ENCODE results near the gene FXYD2. TPM values are rescaled to one million over a fixed set of nuclear protein-coding genes. Genes with fewer than 3 reads are reported as not detected.
A peak's percentile ranks its signal among the peaks of the same experiment; 100 is the strongest.

Gene FXYD2
- total RNA-seq, 2 experiments from 2014 or later: 28.0 to 31.2 TPM

DNA sequence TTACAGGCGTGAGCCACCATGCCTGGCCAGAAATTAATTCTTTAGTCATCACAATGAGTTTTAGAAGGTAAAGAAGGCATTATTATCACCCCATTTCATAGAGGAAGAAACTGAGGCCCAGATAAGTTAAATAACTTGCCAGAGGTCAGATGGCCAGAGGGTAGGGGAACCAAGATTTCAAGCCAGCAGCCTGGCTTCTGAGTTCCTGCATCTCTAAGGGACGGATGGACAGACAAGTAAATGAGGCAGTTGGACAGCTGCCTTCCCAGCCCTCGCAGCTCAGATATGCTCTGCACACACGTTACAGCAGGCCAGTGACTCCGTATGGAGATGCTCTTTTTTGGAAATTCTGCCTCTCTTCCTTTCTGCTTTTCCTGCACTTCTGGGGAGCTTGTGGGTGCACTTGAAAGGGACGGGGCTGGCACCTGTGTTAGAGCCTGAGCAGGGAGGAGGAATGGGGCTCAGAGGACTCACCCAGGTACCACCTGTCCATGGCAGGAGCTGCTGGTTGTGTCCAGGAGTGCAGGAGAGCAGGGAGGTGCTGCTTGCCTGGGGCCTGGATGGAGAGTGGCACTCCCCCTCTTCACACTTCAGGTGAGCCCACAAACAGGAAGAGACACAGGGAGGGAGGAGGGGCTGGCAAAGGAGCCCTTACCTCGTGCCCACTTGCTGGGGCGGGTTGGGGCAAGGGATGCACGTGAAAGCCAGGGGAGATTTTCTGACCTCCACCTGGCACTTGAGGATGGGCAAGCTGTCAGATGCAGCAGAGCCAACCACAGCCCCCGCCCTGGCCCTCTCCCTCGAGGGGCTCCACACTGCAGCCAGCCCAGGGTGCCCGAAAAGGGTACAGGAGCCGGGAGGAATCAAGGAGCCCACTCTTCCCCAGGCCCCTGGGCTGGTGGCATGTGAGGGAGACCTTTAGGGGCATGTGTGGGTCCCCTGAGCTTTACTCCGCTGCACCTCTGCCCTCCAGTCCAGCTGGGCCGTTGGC is 3.3 kb upstream of the FXYD2 start:
- Mint-ChIP-seq H3K27me3 (no peaks in the 10 kb centered on the region), H3K9me3 (no peaks in the 10 kb centered on the region), H3K4me3 (peak overlapping the region; percentile 73), H3K4me1 (peaks cover 65% of the 10 kb centered on the region), H3K36me3 (no peaks in the 10 kb centered on the region), H3K27ac (peak overlapping the region; percentile 94)
- ATAC-seq (ENCODE audit: low read depth) (peak; percentile 1), DNase-seq (peak; percentile 58)
- POLR2A ChIA-PET: interaction anchor here (0.8 to 2.0 kb wide), 8 partner anchors 10 to 224 kb away, joined by 3 to 10 read pairs (median 5); partner anchors contain the start of gene IL10RA

DNA sequence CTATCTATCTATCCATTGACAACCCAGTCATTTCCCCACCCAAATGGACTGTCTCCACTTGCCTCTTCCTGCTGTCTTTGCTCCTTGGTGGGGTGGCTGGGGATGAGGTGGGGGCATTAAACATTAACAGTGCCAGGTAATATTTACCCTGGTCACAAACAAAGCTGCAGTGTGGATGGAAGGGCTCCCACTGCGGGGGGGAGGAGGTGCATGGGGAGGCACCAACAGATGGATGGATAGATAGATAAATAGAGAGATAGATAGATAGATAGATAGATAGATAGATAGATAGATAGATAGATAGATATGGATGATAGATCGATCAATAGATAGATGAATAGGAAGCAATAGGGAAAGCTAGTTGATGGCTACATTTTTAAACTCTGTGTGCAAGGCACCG is 2.3 kb upstream of the FXYD2 start:
- peaks cover 66% of the 10 kb centered on the region for H3K4me1 Mint-ChIP-seq
- DNase-seq (no peak), ATAC-seq (ENCODE audit: low read depth) (no peak)
- H3K9me3 Mint-ChIP-seq: no peaks in the 10 kb centered on the region
- no peak overlapping the region for H3K27ac Mint-ChIP-seq
- H3K27me3 Mint-ChIP-seq: no peaks in the 10 kb centered on the region
- H3K36me3 Mint-ChIP-seq: no peaks in the 10 kb centered on the region
- POLR2A ChIA-PET: interaction anchor here (1.0 kb wide), 1 partner anchor 11 kb away, joined by 3 read pairs; no protein-coding TSS in a partner anchor
- H3K4me3 Mint-ChIP-seq: peak overlapping the region; percentile 1

DNA sequence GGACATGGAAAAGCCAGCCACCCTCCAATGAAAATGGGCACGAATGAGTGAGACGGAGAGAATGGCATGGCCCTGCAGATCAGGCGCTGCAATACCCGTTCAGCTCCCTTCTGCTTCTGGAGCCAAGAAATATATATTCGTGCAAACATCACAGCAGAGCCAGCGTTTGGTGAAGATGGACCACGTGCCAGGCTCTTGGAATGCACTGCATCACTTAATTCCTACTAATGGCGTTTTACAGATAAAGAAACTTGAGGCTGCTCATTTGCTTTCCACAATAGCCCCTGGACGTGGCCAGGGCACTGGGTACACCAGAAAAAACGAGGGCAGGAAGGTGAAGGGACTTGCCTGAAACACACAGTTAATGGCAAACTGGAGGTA is 1.6 kb upstream of the FXYD2 start:
- H3K4me3 Mint-ChIP-seq: no peak overlapping the region
- ATAC-seq (ENCODE audit: low read depth): no peak

DNA sequence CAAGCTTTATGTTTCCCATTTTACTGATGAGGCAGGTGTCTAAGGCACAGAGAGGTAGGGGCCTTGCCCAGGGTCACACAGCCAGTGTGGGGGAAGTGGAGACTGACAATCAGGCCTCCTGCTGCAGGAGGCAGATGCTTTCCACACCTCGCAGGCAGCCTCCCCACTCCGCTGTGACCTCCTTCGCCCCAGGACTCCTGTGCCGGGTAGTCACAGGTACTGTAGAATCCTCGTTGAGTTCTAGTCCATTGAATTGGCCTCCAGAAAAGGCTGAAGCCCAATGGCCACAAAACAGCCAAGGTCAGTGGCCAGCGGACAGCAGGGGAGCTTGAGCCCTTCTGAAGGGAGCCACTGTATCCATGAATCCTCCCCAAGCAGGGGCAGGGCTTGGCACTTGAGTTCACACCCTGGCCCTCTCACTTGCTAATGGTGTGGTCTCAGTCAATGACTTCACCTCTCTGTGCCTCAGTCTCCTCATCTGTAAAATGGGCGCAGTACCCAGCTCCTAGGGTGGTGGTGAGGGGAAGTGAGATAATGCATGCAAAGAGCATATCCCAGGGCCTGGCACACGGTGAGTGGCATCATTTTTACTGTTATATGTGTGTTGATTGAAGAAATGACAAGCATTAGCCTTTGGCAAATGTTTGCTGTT is 1.1 kb upstream of the FXYD2 start:
- DNase-seq: no peak
- no peak for ATAC-seq (ENCODE audit: low read depth)
- H3K36me3 Mint-ChIP-seq: no peaks in the 10 kb centered on the region
- peak overlapping the region; percentile 88 for H3K27ac Mint-ChIP-seq
- POLR2A ChIA-PET: interaction anchor here (1.0 to 3.6 kb wide), 8 partner anchors 8 to 177 kb away, joined by 3 to 32 read pairs (median 7); partner anchors contain the start of gene IL10RA
- peaks cover 60% of the 10 kb centered on the region for H3K4me1 Mint-ChIP-seq
- no peak overlapping the region for H3K4me3 Mint-ChIP-seq
- H3K27me3 Mint-ChIP-seq: no peaks in the 10 kb centered on the region
- H3K9me3 Mint-ChIP-seq: no peaks in the 10 kb centered on the region

More for the DNA sequence above, 1.6 kb upstream of the FXYD2 start:
- H3K4me1 Mint-ChIP-seq: peaks cover 65% of the 10 kb centered on the region
- H3K27ac Mint-ChIP-seq: peak overlapping the region; percentile 61
- H3K27me3 Mint-ChIP-seq: no peaks in the 10 kb centered on the region
- H3K36me3 Mint-ChIP-seq: no peaks in the 10 kb centered on the region
- H3K9me3 Mint-ChIP-seq: no peaks in the 10 kb centered on the region
- DNase-seq: no peak
- POLR2A ChIA-PET: interaction anchor here (1.0 kb wide), 1 partner anchor 11 kb away, joined by 3 read pairs; no protein-coding TSS in a partner anchor

DNA sequence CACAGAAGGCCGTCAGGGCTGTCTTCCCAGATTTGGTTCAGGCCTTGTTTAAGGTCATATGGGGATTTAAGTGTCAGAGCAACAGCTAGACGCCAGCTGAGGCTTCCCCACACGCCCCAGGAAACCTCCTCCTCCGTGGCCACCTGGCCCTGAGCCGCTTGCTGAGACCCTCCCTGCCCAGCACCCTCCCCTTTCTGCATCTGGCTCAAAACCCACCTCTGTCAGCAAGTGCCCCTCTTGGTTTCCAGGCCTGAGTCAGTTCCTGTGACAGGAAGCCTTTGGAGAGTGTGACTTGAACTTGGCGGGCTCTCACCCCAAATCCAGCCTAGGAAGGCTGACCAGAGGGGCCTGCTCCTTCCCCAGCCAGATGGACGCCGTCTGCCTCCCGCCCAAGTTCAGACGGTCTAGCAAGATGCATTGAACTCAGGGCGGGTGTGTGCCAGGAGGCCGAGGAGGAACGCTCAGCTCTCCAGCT is 561 bp downstream of the FXYD2 start:
- H3K36me3 Mint-ChIP-seq: no peaks in the 10 kb centered on the region
- peak overlapping the region; percentile 59 for H3K4me3 Mint-ChIP-seq
- H3K4me1 Mint-ChIP-seq: peaks cover 52% of the 10 kb centered on the region
- POLR2A ChIA-PET: interaction anchor here (0.7 to 3.6 kb wide), 18 partner anchors 8 to 529 kb away, joined by 3 to 32 read pairs (median 4); partner anchors contain the start of gene IL10RA
- no peaks in the 10 kb centered on the region for H3K27me3 Mint-ChIP-seq
- DNase-seq: peak; percentile 65
- H3K27ac Mint-ChIP-seq: peak overlapping the region; percentile 88
- ATAC-seq (ENCODE audit: low read depth): peak; percentile 2
- H3K9me3 Mint-ChIP-seq: no peaks in the 10 kb centered on the region

DNA sequence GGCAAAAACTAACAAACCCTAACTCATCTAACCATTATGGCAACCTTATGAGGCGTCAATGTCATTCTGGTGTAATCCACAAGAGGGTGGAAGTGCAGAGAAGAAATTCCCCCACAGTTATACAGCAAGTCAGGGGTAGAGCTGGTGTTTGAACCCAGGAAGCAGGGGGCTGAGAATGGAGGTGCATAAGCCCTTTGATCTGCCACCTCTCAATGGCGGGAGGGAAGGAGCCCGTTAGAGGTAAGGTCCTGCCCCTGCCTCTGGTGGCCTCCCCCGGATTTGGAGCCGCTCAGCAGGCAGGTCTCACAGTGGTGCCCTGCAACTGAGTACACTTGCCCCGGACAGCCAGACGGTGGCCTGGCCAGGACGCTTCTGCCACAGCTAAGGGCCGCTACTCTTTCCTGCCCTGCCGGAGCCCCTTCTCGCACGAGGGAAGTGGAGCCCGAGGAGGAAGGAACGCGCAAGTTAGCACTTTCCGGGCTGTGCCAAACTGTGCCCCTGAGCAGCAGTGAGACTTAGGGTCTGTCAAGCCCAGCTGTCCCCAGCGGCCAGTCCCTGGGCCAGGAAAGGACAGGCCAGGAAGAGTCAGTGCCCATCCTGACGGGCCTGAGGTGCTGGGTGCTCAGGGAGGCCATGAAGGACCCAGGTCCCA is 1.1 kb downstream of the FXYD2 start:
- Mint-ChIP-seq H3K9me3 (no peaks in the 10 kb centered on the region), H3K4me1 (peaks cover 50% of the 10 kb centered on the region), H3K27me3 (no peaks in the 10 kb centered on the region), H3K36me3 (no peaks in the 10 kb centered on the region), H3K4me3 (peak overlapping the region; percentile 59), H3K27ac (peak overlapping the region; percentile 88)
- POLR2A ChIA-PET: interaction anchor here (0.7 to 3.6 kb wide), 19 partner anchors 14 to 530 kb away, joined by 3 to 32 read pairs (median 4); partner anchors contain the start of gene IL10RA
- peak; percentile 69 for DNase-seq
- ATAC-seq (ENCODE audit: low read depth): peak; percentile 81

DNA sequence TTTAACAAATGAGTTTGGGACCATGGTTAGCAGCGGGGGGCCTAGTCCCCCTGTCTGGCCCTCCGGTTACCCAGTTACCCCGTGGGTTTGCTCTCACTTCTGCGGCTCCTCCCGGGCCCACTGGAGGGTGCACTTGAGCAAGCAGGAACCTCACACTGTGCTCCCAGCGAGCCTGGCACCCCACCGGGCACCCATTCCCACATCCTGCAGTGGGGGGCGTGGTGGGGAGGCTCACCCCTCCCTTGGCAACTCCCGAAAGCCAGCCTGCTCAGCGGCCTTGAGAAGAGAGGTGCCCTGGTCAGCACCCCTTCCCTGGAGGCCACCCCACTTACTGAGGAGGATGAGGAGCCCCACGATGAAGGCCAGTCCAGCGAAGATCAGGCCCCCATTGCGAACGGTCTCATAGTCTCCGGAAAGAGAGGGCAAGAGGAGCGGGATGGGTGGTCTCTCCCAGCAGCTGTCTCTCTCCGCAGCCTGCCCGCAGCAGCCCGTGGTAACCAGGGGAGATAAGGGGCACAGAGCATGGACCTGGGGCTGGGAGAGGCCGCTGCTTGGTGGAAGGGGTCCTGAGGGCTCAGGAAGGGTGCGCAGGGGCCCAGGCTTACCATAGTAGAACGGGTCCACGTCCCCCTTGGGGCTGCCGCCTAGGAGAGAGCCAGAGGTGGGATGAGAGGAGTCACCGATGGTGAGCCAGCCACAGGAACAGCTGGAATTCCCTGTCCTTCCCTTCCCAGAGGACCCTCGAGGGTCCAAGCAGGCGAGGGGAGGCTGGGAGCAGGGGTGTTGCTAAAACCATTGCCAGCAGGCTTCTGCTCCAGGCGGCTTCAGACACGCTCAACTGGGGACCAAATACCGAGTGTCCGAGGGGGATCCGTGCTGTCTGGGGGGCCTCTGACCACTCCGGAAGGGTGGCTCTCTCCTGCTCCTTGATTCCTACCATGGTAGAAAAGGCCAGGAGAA is 2.2 kb downstream of the FXYD2 start:
- Mint-ChIP-seq H3K4me1 (peaks cover 53% of the 10 kb centered on the region), H3K4me3 (peak overlapping the region; percentile 59), H3K9me3 (no peaks in the 10 kb centered on the region), H3K36me3 (no peaks in the 10 kb centered on the region), H3K27me3 (no peaks in the 10 kb centered on the region), H3K27ac (peak overlapping the region; percentile 88)
- ATAC-seq (ENCODE audit: low read depth) (peak; percentile 25), DNase-seq (peak; percentile 76)
- POLR2A ChIA-PET: interaction anchor here (0.5 to 3.6 kb wide), 12 partner anchors 13 to 233 kb away, joined by 3 to 32 read pairs (median 7); partner anchors contain the start of gene IL10RA

DNA sequence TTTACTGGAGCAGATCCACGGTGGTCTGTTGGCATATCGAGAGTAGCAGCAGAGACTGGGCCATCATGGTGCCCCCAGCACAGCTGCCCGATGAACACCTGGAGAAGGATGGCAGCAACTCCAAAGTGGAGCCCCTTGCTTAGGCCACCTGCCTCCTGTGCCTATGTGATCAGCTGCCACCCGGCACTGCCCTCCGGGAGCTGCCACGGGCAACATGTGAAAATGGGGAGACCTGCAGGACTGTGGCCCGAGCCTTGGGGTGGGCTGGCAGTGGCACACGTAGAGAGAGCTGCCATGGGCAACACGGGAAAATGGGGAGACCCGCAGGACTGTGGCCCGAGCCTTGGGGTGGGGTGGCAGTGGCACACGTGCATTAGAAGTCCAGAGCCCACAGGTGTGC is 3.1 kb downstream of the FXYD2 start:
- no peak overlapping the region for H3K4me3 Mint-ChIP-seq
- ATAC-seq (ENCODE audit: low read depth): no peak
- H3K36me3 Mint-ChIP-seq: no peaks in the 10 kb centered on the region
- DNase-seq: peak; percentile 37
- no peaks in the 10 kb centered on the region for H3K9me3 Mint-ChIP-seq
- H3K4me1 Mint-ChIP-seq: peaks cover 52% of the 10 kb centered on the region
- H3K27ac Mint-ChIP-seq: no peak overlapping the region
- POLR2A ChIA-PET: no interaction called here
- H3K27me3 Mint-ChIP-seq: no peaks in the 10 kb centered on the region

DNA sequence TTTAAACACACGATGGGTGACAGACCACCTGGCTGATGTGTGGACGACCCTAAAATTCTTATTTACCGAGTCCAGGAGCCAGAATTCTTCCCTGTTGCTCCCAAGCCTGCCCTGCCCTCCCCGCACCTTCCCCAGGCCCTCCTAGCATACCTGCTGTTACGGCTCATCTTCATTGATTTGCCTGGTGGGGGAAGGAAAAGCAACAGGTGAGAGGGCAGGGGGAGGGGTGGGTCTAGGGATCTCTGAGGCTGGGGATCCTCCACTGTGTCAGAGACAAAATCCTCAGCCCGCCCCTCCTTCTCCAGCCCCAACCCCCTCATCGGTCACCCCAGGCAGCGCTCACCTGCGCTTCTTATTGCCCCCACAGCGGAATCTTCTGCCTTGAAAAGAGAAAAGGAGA is 4.0 kb downstream of the FXYD2 start:
- ATAC-seq (ENCODE audit: low read depth) (no peak), DNase-seq (no peak)
- H3K4me1 Mint-ChIP-seq: peaks cover 56% of the 10 kb centered on the region
- H3K36me3 Mint-ChIP-seq: no peaks in the 10 kb centered on the region
- H3K27ac Mint-ChIP-seq: no peak overlapping the region
- H3K4me3 Mint-ChIP-seq: no peak overlapping the region
- no peaks in the 10 kb centered on the region for H3K27me3 Mint-ChIP-seq
- no peaks in the 10 kb centered on the region for H3K9me3 Mint-ChIP-seq
- POLR2A ChIA-PET: no interaction called here

DNA sequence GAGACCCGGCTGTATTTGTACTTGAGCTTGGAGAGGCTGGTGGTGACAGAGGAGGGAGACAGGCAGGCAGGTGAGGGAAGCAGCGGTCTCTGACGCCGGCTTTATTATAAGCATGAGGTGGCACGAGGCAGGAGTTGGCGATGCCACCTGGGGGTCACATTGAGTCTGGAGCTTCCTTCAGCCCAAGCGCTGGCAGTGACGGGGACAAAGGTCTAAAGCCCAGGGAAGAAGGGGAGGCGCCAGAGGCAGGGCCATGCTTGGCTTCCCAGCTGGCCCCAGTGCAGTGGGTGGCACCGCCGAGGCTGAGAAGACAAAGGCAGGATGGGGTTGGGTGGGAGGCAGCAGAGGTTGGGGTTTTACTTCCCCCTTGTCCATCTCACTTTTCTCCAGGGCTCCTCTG is 4.5 kb downstream of the FXYD2 start:
- POLR2A ChIA-PET: no interaction called here
- Mint-ChIP-seq H3K4me1 (peaks cover 59% of the 10 kb centered on the region), H3K9me3 (no peaks in the 10 kb centered on the region), H3K36me3 (no peaks in the 10 kb centered on the region), H3K4me3 (no peak overlapping the region), H3K27me3 (no peaks in the 10 kb centered on the region), H3K27ac (no peak overlapping the region)
- DNase-seq (no peak), ATAC-seq (ENCODE audit: low read depth) (no peak)

DNA sequence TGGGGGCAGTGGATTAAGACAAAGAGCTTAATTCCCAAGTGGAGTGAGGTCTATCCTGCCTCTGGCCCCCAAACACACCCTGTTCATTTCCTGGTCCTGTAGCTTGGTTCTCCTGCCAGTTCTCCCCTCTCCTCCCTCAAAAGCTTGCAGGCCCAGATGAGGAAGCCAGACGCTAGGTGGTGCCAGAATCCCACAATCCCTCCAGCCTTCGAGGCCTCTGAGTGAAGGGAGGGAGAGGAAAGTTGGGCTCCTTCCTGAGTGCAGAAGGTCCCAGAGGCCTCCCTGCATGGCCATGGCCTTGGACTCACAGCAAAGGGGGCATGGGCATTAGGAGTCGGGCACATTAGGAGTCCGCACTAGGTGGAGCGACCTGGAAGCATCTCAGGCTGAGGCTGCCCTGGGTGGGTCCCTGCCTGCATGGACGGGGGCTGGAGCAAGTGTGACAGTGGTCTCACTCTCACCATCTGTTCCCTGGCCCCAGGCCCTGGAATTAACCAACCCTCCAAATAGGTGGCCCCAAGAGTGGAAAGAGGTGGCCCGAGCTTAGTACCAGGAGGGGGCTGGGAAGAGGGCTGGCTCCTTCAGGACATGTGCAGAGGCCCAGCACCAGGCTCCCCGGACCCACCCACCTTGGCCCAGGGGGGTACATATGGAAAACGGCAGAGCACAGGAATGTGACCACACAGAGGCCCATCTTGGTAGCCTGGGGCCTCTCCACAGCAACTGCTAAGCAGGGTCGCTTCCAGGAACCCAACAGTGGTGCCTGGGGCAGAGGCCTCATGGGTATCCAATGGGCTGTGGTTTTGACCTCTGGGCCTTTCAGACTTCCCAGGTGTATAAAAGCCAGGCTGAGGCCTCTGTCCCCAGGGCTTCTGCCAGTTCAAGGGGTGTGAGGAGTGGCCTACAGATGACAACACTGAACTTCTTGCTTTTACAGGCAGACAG is 5.2 kb downstream of the FXYD2 start:
- Mint-ChIP-seq H3K4me3 (no peak overlapping the region), H3K9me3 (no peaks in the 10 kb centered on the region), H3K27ac (peak overlapping the region; percentile 98), H3K27me3 (no peaks in the 10 kb centered on the region), H3K4me1 (peaks cover 61% of the 10 kb centered on the region), H3K36me3 (no peaks in the 10 kb centered on the region)
- POLR2A ChIA-PET: interaction anchor here (1.1 to 2.9 kb wide), 2 partner anchors 12 to 182 kb away, joined by 5 to 29 read pairs; no protein-coding TSS in a partner anchor
- no peak for DNase-seq
- no peak for ATAC-seq (ENCODE audit: low read depth)
